T-helper 2 cell treated with Interferon-gamma antibody and Interleukin-4, amounts not matched to agents 100 ng/mL and 5 ng/mL, for 36 hours (primary cell): Measurements from ENCODE around the gene KCNN1. TPM values are rescaled to one million over a fixed set of nuclear protein-coding genes. Genes with fewer than 3 reads are reported as not detected.

Experiments used
- intact Hi-C: fragments of 100-400 bp; cut with micrococcal nuclease; formaldehyde crosslinking; loops from one replicate; pipeline ENCODE4 v1.15.1; 2023
- total RNA-seq: library from RNA; stranded (reverse); gene quantifications from 2 replicates; pipeline ENCODE4 v1.2.3, GENCODE V29; 2022

KCNN1 gene
- total RNA-seq, 1 donor from 2014 or later: not detected

- intact Hi-C loops: loop anchor here (1.0 to 5.0 kb wide), 3 partner anchors 14 to 110 kb away; partner anchors contain the start of gene CCDC124
Observed at GRCh38 chr19:17946965-17947784, 19.7 kb upstream of the KCNN1 start.

GRCh38 chr19:17947815-17948513, 18.9 kb upstream of the KCNN1 start:
- intact Hi-C loops: loop anchor here (2.0 to 5.0 kb wide), 2 partner anchors 15 to 109 kb away; partner anchors contain the start of gene CCDC124

GRCh38 chr19:17948514-17948900, 18.4 kb upstream of the KCNN1 start:
- intact Hi-C loops: loop anchor here (5.0 kb wide), 1 partner anchor 109 kb away; no protein-coding TSS in a partner anchor

GRCh38 chr19:17948931-17949930, 17.7 kb upstream of the KCNN1 start:
- intact Hi-C loops: loop anchor here (5.0 kb wide), 1 partner anchor 108 kb away; no protein-coding TSS in a partner anchor

- intact Hi-C loops: loop anchor here (5.0 kb wide), 1 partner anchor 107 kb away; no protein-coding TSS in a partner anchor
Observed at GRCh38 chr19:17949956-17950309, 17.0 kb upstream of the KCNN1 start.

- intact Hi-C loops: no loop called here
Observed at GRCh38 chr19:17950310-17951156, 16.4 kb upstream of the KCNN1 start.

GRCh38 chr19:17951157-17951989, 15.5 kb upstream of the KCNN1 start:
- intact Hi-C loops: no loop called here

- intact Hi-C loops: no loop called here
Observed at GRCh38 chr19:17951990-17952976, 14.6 kb upstream of the KCNN1 start.

GRCh38 chr19:17953316-17953801, 13.5 kb upstream of the KCNN1 start:
- intact Hi-C loops: no loop called here

GRCh38 chr19:17953869-17954268, 13.0 kb upstream of the KCNN1 start:
- intact Hi-C loops: no loop called here

GRCh38 chr19:17954401-17954800, 12.5 kb upstream of the KCNN1 start:
- intact Hi-C loops: no loop called here

- intact Hi-C loops: no loop called here
Observed at GRCh38 chr19:17957149-17957849, 9.6 kb upstream of the KCNN1 start.

- intact Hi-C loops: no loop called here
Observed at GRCh38 chr19:17957885-17958284, 9.0 kb upstream of the KCNN1 start.

- intact Hi-C loops: no loop called here
Observed at GRCh38 chr19:17963936-17964691, 2.8 kb upstream of the KCNN1 start.

GRCh38 chr19:17965370-17966128, 1.4 kb upstream of the KCNN1 start:
- intact Hi-C loops: no loop called here

GRCh38 chr19:17966129-17966483, 801 bp upstream of the KCNN1 start:
- intact Hi-C loops: no loop called here
